ENCODE measurements around the gene FUT8.

- TF ChIP-seq, protein P1, sequence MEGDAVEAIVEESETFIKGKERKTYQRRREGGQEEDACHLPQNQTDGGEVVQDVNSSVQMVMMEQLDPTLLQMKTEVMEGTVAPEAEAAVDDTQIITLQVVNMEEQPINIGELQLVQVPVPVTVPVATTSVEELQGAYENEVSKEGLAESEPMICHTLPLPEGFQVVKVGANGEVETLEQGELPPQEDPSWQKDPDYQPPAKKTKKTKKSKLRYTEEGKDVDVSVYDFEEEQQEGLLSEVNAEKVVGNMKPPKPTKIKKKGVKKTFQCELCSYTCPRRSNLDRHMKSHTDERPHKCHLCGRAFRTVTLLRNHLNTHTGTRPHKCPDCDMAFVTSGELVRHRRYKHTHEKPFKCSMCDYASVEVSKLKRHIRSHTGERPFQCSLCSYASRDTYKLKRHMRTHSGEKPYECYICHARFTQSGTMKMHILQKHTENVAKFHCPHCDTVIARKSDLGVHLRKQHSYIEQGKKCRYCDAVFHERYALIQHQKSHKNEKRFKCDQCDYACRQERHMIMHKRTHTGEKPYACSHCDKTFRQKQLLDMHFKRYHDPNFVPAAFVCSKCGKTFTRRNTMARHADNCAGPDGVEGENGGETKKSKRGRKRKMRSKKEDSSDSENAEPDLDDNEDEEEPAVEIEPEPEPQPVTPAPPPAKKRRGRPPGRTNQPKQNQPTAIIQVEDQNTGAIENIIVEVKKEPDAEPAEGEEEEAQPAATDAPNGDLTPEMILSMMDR (IDR thresholded peaks at IDR 0.05 in 2 of 3, conservative IDR thresholded peaks at IDR 0.05 in 1 of 3; ENCODE audit: borderline replicate concordance in 1 of 3, insufficient read depth in 1 of 3, low read depth in 2 of 3, low read length in 2 of 3), result no peak
- TF ChIP-seq POLR2AphosphoS5 (IDR thresholded peaks at IDR 0.05; ENCODE audit: low read depth, low read length), result no peak
- no peak for TF ChIP-seq CEBPB (IDR thresholded peaks at IDR 0.05; ENCODE audit: low read depth)
- no peak for TF ChIP-seq POLR2A (IDR thresholded peaks at IDR 0.05; ENCODE audit: borderline replicate concordance, extremely low read depth, insufficient read depth, insufficient read length)
- TF ChIP-seq CBX3 (IDR thresholded peaks at IDR 0.05; ENCODE audit: low read depth), result no peak
- no peak for TF ChIP-seq ATF3 (IDR thresholded peaks at IDR 0.05)
- no peak for TF ChIP-seq RAD21 (IDR thresholded peaks at IDR 0.05; ENCODE audit: low read depth)
- no peak for TF ChIP-seq TCF7L2 (IDR thresholded peaks at IDR 0.05; ENCODE audit: borderline replicate concordance, extremely low read depth, insufficient read depth, insufficient read length)
- TF ChIP-seq EZH2 (IDR thresholded peaks at IDR 0.05), result no peak
- TF ChIP-seq ZFX (IDR thresholded peaks at IDR 0.05), result no peak
- TF ChIP-seq JUND (IDR thresholded peaks at IDR 0.05), result no peak
- no peak for TF ChIP-seq SRF (IDR thresholded peaks at IDR 0.05; ENCODE audit: low read depth)
Measured at GRCh38 chr14:65428691-65429090, 16.2 kb downstream of the FUT8 start.

Measured in HCT116 (cell line).